HEK293 (cell line): Measurements from ENCODE around the gene TRIM40.

ENCODE experiments used
- EGR2 ChIP-seq: fragments of 450-650 bp; formaldehyde crosslinking; IDR thresholded peaks from 2 replicates; pipeline ENCODE4 v1.5.1; 2016; ENCODE audit warnings: low read depth, missing biosample characterization, missing genetic modification characterization
- HOXA7 ChIP-seq: sonication (generic); formaldehyde crosslinking; IDR thresholded peaks from 2 replicates; pipeline ENCODE4 v1.8.1; 2022; ENCODE audit warnings: missing genetic modification reagents, borderline replicate concordance
- MEIS1 ChIP-seq: sonication (generic); formaldehyde crosslinking; IDR thresholded peaks from 2 replicates; pipeline ENCODE4 v1.8.1; 2022; ENCODE audit warnings: missing genetic modification reagents, mild to moderate bottlenecking, borderline replicate concordance
- WT1 ChIP-seq: fragments of 450-650 bp; formaldehyde crosslinking; IDR thresholded peaks from 2 replicates; pipeline ENCODE4 v1.5.1; 2016; ENCODE audit warnings: missing biosample characterization, missing genetic modification characterization
- ZBTB49 ChIP-seq: fragments of 450-650 bp; formaldehyde crosslinking; IDR thresholded peaks from 2 replicates; pipeline ENCODE4 v1.5.1; 2016; ENCODE audit warnings: missing biosample characterization, missing genetic modification characterization, low read depth
- ZNF174 ChIP-seq: fragments of 450-650 bp; formaldehyde crosslinking; IDR thresholded peaks from 2 replicates; pipeline ENCODE4 v1.5.0; 2017; ENCODE audit warnings: missing biosample characterization, mild to moderate bottlenecking, missing genetic modification characterization
- ZNF175 ChIP-seq: fragments of 450-650 bp; formaldehyde crosslinking; IDR thresholded peaks from 2 replicates; pipeline ENCODE4 v1.5.1; 2016; ENCODE audit warnings: missing biosample characterization, missing genetic modification characterization
- ZNF639 ChIP-seq: fragments of 450-650 bp; formaldehyde crosslinking; IDR thresholded peaks from 2 replicates; pipeline ENCODE4 v1.5.1; 2016; ENCODE audit warnings: missing biosample characterization, missing genetic modification characterization
- ZNF777 ChIP-seq: fragments of 450-650 bp; formaldehyde crosslinking; IDR thresholded peaks from 2 replicates; pipeline ENCODE4 v1.5.1; 2017; ENCODE audit warnings: missing biosample characterization, missing genetic modification characterization, borderline replicate concordance
- TF ChIP-seq, protein P1 (sequence below): fragments of 450-650 bp; IDR thresholded peaks from 2 replicates; pipeline ENCODE4 v1.5.1; 2018; ENCODE audit warnings: missing biosample characterization, missing genetic modification characterization
- TF ChIP-seq, protein P2 (sequence below): fragments of 450-650 bp; formaldehyde crosslinking; conservative IDR thresholded peaks from 2 replicates; pipeline ENCODE4 v1.5.1; 2016; ENCODE audit warnings: low read depth, missing biosample characterization, missing genetic modification characterization
- TF ChIP-seq, protein P3 (sequence below): fragments of 450-650 bp; formaldehyde crosslinking; IDR thresholded peaks from 2 replicates; pipeline ENCODE4 v1.5.1; 2016; ENCODE audit warnings: missing biosample characterization, missing genetic modification characterization

- TF ChIP-seq, protein P1, sequence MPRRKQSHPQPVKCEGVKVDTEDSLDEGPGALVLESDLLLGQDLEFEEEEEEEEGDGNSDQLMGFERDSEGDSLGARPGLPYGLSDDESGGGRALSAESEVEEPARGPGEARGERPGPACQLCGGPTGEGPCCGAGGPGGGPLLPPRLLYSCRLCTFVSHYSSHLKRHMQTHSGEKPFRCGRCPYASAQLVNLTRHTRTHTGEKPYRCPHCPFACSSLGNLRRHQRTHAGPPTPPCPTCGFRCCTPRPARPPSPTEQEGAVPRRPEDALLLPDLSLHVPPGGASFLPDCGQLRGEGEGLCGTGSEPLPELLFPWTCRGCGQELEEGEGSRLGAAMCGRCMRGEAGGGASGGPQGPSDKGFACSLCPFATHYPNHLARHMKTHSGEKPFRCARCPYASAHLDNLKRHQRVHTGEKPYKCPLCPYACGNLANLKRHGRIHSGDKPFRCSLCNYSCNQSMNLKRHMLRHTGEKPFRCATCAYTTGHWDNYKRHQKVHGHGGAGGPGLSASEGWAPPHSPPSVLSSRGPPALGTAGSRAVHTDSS (tag by site-specific recombination) = no peak
- TF ChIP-seq, protein P2, sequence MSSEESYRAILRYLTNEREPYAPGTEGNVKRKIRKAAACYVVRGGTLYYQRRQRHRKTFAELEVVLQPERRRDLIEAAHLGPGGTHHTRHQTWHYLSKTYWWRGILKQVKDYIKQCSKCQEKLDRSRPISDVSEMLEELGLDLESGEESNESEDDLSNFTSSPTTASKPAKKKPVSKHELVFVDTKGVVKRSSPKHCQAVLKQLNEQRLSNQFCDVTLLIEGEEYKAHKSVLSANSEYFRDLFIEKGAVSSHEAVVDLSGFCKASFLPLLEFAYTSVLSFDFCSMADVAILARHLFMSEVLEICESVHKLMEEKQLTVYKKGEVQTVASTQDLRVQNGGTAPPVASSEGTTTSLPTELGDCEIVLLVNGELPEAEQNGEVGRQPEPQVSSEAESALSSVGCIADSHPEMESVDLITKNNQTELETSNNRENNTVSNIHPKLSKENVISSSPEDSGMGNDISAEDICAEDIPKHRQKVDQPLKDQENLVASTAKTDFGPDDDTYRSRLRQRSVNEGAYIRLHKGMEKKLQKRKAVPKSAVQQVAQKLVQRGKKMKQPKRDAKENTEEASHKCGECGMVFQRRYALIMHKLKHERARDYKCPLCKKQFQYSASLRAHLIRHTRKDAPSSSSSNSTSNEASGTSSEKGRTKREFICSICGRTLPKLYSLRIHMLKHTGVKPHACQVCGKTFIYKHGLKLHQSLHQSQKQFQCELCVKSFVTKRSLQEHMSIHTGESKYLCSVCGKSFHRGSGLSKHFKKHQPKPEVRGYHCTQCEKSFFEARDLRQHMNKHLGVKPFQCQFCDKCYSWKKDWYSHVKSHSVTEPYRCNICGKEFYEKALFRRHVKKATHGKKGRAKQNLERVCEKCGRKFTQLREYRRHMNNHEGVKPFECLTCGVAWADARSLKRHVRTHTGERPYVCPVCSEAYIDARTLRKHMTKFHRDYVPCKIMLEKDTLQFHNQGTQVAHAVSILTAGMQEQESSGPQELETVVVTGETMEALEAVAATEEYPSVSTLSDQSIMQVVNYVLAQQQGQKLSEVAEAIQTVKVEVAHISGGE (tag by site-specific recombination) = no peak
- TF ChIP-seq, protein P3, sequence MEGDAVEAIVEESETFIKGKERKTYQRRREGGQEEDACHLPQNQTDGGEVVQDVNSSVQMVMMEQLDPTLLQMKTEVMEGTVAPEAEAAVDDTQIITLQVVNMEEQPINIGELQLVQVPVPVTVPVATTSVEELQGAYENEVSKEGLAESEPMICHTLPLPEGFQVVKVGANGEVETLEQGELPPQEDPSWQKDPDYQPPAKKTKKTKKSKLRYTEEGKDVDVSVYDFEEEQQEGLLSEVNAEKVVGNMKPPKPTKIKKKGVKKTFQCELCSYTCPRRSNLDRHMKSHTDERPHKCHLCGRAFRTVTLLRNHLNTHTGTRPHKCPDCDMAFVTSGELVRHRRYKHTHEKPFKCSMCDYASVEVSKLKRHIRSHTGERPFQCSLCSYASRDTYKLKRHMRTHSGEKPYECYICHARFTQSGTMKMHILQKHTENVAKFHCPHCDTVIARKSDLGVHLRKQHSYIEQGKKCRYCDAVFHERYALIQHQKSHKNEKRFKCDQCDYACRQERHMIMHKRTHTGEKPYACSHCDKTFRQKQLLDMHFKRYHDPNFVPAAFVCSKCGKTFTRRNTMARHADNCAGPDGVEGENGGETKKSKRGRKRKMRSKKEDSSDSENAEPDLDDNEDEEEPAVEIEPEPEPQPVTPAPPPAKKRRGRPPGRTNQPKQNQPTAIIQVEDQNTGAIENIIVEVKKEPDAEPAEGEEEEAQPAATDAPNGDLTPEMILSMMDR (tag by site-specific recombination) = no peak
- TF ChIP-seq HOXA7 (CRISPR knock-in tag) = no peak
- TF ChIP-seq ZNF639 (tag by site-specific recombination) = no peak
- no peak for TF ChIP-seq MEIS1 (CRISPR knock-in tag)
- no peak for TF ChIP-seq ZNF175 (tag by site-specific recombination)
- TF ChIP-seq WT1 = no peak
- no peak for TF ChIP-seq ZBTB49 (tag by site-specific recombination)
- TF ChIP-seq ZNF174 (tag by site-specific recombination) = no peak
- no peak for TF ChIP-seq ZNF777
- no peak for TF ChIP-seq EGR2 (tag by site-specific recombination)
Observed at GRCh38 chr6:30160785-30161531, 25.0 kb downstream of the TRIM40 start, which contains the start of gene TRIM10.
